Measurements from ENCODE around the gene RSPH1. TPM values are rescaled to one million over a fixed set of nuclear protein-coding genes. Genes with fewer than 3 reads are reported as not detected.

Gene RSPH1
- not detected for total RNA-seq

DNA sequence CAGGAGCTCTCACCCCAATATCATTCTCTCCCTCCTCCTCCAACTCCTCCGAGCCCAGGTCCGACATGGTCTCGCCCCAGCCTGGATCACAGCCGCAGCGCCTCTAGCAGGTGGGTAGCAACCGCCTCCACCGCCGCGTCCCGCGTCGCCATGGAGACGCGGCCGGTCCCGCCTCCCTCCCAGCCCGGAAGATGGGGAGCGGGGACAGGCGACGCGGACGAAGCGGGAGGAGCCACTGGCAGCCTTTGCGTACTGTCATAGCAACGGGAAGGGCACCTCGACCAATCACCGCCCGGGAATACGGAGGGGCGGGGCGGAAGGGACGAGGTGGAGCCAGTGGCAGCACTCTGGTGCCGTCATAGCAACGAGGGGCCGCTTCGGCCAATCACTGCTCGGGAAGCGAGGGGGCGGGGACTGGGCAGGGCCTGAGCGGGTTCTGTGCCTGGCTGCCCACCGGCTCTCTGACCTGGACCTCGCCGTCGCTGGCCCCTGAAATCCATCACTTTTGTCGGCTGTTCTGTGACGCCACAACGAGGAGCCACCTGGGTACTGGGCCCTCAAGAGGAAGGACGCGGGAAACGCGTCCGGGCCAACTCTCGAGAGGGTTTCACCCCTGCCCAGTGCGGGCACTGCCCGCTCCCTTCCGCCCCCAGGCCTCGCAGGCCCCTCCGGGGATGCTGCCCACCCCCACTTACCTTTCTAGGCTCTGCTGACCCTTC lies at the start of gene RSPH1:
RSPH1 (minus strand) TSS at position 105 of the 719 bp plus-strand sequence; CDS start at position 67, 38 bp downstream.
- ATAC-seq (peak; percentile 97), DNase-seq (peak; percentile 100)
- Mint-ChIP-seq H3K36me3 (no peaks in the 10 kb centered on the region), H3K4me3 (peak within 1 kb of the TSS; percentile 74), H3K27me3 (peaks cover 29% of the 10 kb centered on the region), H3K9me3 (ENCODE audit: low read depth) (no peaks in the 10 kb centered on the region), H3K27ac (peak within 1 kb of the TSS; percentile 83), H3K4me1 (peaks cover 14% of the 10 kb centered on the region)
- CTCF ChIA-PET, result interaction anchor here (1.4 to 1.6 kb wide), 3 partner anchors 29 to 186 kb away, joined by 4 to 5 read pairs (median 5); no protein-coding TSS in a partner anchor

DNA sequence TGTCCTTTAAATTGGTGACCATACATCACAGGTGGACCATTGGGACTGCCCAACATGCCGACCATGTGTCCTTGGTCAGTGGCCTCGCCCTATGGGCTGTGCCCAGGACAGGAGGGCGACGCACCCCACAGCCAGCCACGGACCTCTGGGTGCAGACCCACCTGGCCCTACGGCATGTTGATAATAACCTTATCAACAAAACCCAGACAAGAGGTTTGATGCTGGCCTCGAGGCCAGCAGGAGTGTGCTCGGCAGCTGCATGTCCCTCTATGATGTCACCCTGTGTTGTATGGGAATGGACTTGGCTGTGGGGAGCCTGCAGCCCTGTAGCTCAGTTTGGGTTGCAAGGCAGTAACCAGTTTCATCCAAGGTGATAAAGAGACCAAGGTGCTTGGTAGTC lies 49.7 kb upstream of the RSPH1 start:
- Mint-ChIP-seq H3K27me3 (no peaks in the 10 kb centered on the region), H3K36me3 (peaks cover 2% of the 10 kb centered on the region), H3K4me3 (no peak overlapping the region), H3K27ac (no peak overlapping the region), H3K9me3 (ENCODE audit: low read depth) (no peaks in the 10 kb centered on the region), H3K4me1 (peaks cover 13% of the 10 kb centered on the region)
- no peak for DNase-seq
- CTCF ChIA-PET, result no interaction called here
- no peak for ATAC-seq

DNA sequence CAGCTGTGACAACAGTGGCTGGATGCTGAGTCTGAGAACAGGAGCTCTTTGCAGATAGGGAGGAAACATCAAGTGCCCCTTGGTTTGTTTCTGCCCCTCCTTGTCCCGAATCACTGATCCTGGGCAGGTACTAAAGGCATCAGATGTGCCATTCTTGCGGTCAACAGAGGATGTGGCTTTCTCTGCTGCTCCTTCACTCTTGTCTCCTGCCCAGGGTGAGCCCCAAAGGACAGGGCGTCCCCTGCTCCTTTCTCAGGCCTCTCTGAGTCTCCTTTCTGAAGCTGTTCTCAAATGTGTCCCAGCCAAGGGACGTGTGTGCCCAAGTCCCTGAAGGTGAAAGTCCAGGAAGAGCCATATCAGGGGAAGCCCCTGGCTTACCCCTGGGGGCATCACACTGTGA lies 49.3 kb upstream of the RSPH1 start:
- H3K27ac Mint-ChIP-seq, result no peak overlapping the region
- H3K27me3 Mint-ChIP-seq, result no peaks in the 10 kb centered on the region
- CTCF ChIA-PET, result no interaction called here
- H3K4me1 Mint-ChIP-seq, result peaks cover 13% of the 10 kb centered on the region
- no peaks in the 10 kb centered on the region for H3K9me3 Mint-ChIP-seq (ENCODE audit: low read depth)
- ATAC-seq (peak; percentile 49), DNase-seq (no peak)
- no peak overlapping the region for H3K4me3 Mint-ChIP-seq
- peaks cover 2% of the 10 kb centered on the region for H3K36me3 Mint-ChIP-seq

DNA sequence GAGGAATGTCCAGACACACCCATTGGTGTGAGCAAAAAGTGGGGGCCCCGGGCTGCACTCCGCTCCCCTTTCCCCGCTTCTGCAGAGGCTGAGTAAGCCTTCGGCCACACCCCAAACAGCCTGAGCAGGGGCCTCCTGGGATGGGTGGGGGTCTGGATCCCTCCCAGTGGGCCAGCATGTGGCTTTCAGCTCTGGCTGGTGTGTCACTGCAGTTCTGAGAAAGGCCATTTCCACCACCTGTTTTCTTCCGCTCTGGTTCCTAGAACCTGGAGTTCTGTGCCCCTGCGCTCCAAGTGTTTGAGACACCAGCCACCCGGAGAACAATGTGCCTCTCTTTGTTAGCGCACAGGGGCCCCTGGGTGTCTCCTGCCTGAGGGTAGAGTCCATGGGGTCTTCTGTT lies 48.5 kb upstream of the RSPH1 start:
- Mint-ChIP-seq H3K27me3 (no peaks in the 10 kb centered on the region), H3K36me3 (peaks cover 2% of the 10 kb centered on the region), H3K4me3 (no peak overlapping the region), H3K9me3 (ENCODE audit: low read depth) (no peaks in the 10 kb centered on the region), H3K27ac (no peak overlapping the region), H3K4me1 (peaks cover 13% of the 10 kb centered on the region)
- CTCF ChIA-PET, result interaction anchor here (1.2 kb wide), 1 partner anchor 94 kb away, joined by 4 read pairs; no protein-coding TSS in a partner anchor
- no peak for DNase-seq
- ATAC-seq, result no peak

DNA sequence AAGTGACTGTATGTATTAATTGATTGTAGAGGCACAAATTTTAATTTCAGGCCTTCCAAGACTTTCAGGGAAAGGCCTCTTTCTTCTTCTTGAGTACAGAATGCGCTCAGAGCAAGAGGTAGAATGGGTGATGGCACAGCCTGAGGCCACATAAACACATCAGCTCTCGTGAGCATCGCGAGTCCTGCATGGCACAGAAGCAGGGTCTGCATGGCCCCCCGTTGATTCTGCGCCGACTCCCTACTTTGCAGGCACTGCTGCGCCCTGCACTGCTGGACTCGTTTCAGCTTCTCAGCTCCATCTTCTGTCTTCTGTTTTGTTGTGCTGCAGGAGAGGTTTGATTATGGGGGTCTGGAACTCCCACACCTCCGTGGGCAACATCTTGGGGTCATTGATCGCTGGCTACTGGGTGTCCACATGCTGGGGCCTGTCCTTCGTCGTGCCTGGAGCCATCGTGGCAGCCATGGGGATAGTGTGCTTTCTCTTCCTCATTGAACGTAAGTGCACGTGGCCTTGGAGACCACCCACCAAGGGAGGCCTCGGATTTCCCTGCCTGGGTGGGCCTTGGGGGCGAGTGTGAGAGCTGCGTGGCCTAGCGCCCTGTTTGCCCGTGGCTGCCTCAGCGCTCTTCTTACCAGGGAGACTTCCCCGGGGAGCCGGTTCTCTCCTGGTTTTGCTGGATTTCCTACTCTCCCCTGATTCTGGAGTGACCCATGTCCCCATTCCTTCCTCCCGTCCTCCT lies 47.3 kb upstream of the RSPH1 start:
- Mint-ChIP-seq H3K4me1 (peaks cover 6% of the 10 kb centered on the region), H3K36me3 (no peaks in the 10 kb centered on the region), H3K9me3 (ENCODE audit: low read depth) (no peaks in the 10 kb centered on the region), H3K4me3 (no peak overlapping the region), H3K27me3 (no peaks in the 10 kb centered on the region), H3K27ac (no peak overlapping the region)
- CTCF ChIA-PET, result interaction anchor here (1.0 to 1.8 kb wide), 2 partner anchors 19 to 76 kb away, joined by 3 to 4 read pairs; no protein-coding TSS in a partner anchor
- ATAC-seq (no peak), DNase-seq (no peak)

DNA sequence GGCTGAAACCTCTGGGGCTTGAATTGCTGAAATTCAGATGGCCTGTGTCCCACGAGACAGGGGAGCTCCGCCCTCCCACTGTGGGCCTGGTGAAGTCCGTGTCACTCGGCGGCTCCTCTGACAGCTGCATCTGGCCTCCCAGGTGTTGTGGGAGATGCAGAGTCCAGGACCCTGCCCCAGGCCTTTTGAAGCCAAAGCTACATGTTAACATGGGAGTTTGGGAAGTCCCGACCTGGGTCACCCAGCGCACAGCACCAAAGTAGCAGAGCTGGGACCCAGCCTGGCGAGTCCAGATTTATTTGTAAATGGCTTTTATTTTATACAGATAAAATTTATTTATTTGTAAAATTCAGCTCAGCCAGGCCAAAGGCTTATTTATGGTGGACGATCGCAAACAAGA lies 46.6 kb upstream of the RSPH1 start:
- CTCF ChIA-PET, result interaction anchor here (1.8 kb wide), 1 partner anchor 75 kb away, joined by 4 read pairs; no protein-coding TSS in a partner anchor

DNA sequence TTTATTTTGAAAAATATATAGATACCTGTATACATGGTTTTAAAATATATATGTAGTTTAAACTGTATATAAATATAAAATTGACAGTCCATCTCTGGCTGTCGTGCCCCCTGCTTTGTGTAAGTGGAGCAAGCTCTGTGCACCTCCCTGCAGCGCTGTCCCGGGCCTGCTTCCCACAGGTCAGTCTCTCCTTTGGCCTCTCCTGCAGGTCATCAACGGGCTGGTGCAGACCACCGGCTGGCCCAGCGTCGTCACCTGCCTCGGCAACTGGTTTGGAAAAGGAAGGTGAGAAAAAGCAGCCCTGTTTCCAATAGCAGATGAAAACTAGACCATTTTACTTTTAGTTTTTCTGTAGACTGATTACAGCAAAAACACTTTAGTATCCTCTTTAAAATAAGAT lies 46.2 kb upstream of the RSPH1 start:
- Mint-ChIP-seq H3K27ac (no peak overlapping the region), H3K9me3 (ENCODE audit: low read depth) (no peaks in the 10 kb centered on the region), H3K4me1 (peaks cover 6% of the 10 kb centered on the region), H3K36me3 (no peaks in the 10 kb centered on the region), H3K27me3 (no peaks in the 10 kb centered on the region), H3K4me3 (no peak overlapping the region)
- no peak for ATAC-seq
- CTCF ChIA-PET, result interaction anchor here (1.8 kb wide), 1 partner anchor 75 kb away, joined by 4 read pairs; no protein-coding TSS in a partner anchor
- DNase-seq, result no peak

More for the DNA sequence above, 46.6 kb upstream of the RSPH1 start:
- Mint-ChIP-seq H3K36me3 (no peaks in the 10 kb centered on the region), H3K27ac (no peak overlapping the region), H3K4me3 (no peak overlapping the region), H3K9me3 (ENCODE audit: low read depth) (no peaks in the 10 kb centered on the region), H3K4me1 (peaks cover 6% of the 10 kb centered on the region), H3K27me3 (no peaks in the 10 kb centered on the region)
- ATAC-seq (no peak), DNase-seq (no peak)

DNA sequence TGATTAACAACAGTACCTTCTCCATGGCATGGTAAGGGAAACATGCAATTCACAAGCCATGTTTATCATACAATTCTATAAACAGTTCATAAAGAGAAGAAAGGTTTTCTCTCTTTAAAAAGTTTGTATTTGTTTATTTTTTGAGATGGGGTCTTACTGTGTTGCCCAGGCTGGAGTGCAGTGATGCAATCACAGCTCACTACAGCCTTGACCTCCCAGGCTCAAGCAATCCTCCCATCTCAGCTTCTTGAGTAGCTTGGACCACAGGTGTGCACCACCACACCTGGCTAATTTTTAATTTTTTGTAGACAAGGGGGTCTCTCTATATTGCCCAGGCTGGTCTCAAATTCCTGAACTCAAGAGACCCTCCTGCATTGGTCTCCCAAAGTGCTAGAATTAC lies 45.6 kb upstream of the RSPH1 start:
- DNase-seq (no peak), ATAC-seq (no peak)
- CTCF ChIA-PET, result interaction anchor here (1.8 kb wide), 1 partner anchor 74 kb away, joined by 4 read pairs; no protein-coding TSS in a partner anchor
- Mint-ChIP-seq H3K4me1 (peaks cover 6% of the 10 kb centered on the region), H3K27me3 (no peaks in the 10 kb centered on the region), H3K4me3 (no peak overlapping the region), H3K36me3 (no peaks in the 10 kb centered on the region), H3K9me3 (ENCODE audit: low read depth) (no peaks in the 10 kb centered on the region), H3K27ac (no peak overlapping the region)

DNA sequence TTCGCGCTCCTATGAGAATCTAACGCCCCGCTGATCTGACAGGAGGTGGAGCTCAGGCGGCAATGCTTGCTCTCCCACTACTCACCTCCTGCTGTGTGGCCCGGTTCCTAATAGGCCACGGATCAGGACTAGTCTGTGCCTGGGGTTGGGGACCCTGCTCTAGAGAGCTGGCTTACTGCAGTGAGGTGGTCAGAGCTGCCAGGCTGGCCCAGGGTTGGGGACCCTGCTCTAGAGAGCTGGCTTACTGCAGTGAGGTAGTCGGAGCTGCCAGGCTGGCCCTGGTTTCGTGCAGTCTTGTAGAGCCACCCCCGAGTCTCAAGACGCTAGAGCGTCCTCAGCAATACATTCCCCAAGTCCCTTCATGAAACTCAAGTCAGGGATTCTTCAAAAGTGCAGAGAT lies 45.1 kb upstream of the RSPH1 start:
- CTCF ChIA-PET, result no interaction called here
- no peaks in the 10 kb centered on the region for H3K27me3 Mint-ChIP-seq

DNA sequence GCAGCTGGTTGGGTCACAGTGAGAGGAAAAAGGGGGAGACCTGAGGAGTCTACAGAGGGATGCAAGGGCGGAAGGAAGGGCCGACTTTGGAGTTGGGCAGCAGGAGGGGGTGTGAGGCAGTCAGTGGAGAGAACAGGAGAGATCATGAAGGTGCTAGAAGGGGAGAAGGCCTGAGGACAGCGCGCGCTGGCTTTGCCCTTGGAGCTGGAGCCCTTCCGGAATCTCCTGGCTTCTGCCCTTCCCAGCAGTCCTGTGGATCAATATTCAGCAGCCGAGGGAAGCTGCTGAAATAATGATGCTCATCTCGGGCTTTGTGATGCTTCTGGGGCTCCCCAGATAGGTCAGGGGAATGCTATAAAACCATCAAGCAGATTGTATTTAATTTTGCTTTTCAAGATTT lies 44.4 kb upstream of the RSPH1 start:
- no peaks in the 10 kb centered on the region for H3K27me3 Mint-ChIP-seq
- no peak for ATAC-seq
- H3K4me3 Mint-ChIP-seq, result no peak overlapping the region
- no peaks in the 10 kb centered on the region for H3K36me3 Mint-ChIP-seq
- CTCF ChIA-PET, result no interaction called here
- H3K27ac Mint-ChIP-seq, result no peak overlapping the region
- peaks cover 4% of the 10 kb centered on the region for H3K4me1 Mint-ChIP-seq
- H3K9me3 Mint-ChIP-seq (ENCODE audit: low read depth), result no peaks in the 10 kb centered on the region
- no peak for DNase-seq

More for the DNA sequence above, 45.1 kb upstream of the RSPH1 start:
- ATAC-seq (no peak), DNase-seq (no peak)
- no peaks in the 10 kb centered on the region for H3K9me3 Mint-ChIP-seq (ENCODE audit: low read depth)
- no peaks in the 10 kb centered on the region for H3K36me3 Mint-ChIP-seq
- no peak overlapping the region for H3K4me3 Mint-ChIP-seq
- H3K27ac Mint-ChIP-seq, result no peak overlapping the region
- H3K4me1 Mint-ChIP-seq, result peaks cover 6% of the 10 kb centered on the region

DNA sequence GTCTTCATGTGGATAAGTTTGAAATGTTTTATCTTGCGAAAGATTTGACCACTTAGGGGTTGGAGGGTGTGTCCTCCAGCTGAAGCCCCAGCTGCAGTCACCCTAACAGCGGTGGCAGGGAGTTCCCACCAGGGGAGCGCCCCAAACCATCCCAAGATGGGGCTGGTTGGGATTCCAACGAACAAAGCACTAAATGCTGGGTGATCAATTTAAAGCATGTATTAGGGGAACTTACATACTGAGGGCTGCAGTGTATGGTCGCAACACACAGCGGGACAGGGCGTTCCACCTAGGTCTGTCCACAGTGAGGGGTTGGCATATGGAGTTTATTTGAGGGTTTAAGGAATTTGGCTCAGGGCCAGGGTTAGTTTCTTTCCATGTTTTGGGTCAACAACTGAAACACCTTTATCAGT lies 43.9 kb upstream of the RSPH1 start:
- CTCF ChIA-PET, result interaction anchor here (0.8 to 4.5 kb wide), 2 partner anchors 10 to 72 kb away, joined by 3 to 31 read pairs; no protein-coding TSS in a partner anchor

DNA sequence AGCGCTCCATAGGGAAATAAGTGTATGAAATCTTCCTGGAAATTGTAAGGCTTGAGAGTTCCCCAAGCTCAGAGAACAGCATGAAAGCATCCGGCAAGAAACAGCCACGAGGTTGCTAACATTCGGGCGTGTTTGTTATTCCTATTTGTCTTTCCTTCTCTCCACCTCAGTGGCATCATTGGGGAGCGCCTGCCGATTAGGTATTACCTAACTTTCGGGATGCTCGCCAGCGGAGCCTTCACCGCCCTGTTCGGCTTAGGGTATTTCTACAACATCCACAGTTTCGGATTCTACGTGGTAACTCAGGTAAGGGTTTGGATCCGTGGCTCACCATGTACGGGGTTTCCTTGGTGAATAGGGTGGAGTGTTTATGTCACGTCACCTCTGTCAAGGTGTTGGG lies 43.3 kb upstream of the RSPH1 start:
- no peak for DNase-seq
- Mint-ChIP-seq H3K9me3 (ENCODE audit: low read depth) (no peaks in the 10 kb centered on the region), H3K27me3 (no peaks in the 10 kb centered on the region), H3K4me3 (no peak overlapping the region), H3K27ac (no peak overlapping the region), H3K4me1 (no peaks in the 10 kb centered on the region), H3K36me3 (no peaks in the 10 kb centered on the region)
- CTCF ChIA-PET, result interaction anchor here (0.8 to 4.5 kb wide), 2 partner anchors 11 to 71 kb away, joined by 3 to 31 read pairs; no protein-coding TSS in a partner anchor
- no peak for ATAC-seq

More for the DNA sequence above, 43.9 kb upstream of the RSPH1 start:
- Mint-ChIP-seq H3K27ac (no peak overlapping the region), H3K9me3 (ENCODE audit: low read depth) (no peaks in the 10 kb centered on the region), H3K27me3 (no peaks in the 10 kb centered on the region), H3K36me3 (no peaks in the 10 kb centered on the region), H3K4me1 (no peaks in the 10 kb centered on the region), H3K4me3 (no peak overlapping the region)
- DNase-seq, result no peak
- ATAC-seq, result no peak

DNA sequence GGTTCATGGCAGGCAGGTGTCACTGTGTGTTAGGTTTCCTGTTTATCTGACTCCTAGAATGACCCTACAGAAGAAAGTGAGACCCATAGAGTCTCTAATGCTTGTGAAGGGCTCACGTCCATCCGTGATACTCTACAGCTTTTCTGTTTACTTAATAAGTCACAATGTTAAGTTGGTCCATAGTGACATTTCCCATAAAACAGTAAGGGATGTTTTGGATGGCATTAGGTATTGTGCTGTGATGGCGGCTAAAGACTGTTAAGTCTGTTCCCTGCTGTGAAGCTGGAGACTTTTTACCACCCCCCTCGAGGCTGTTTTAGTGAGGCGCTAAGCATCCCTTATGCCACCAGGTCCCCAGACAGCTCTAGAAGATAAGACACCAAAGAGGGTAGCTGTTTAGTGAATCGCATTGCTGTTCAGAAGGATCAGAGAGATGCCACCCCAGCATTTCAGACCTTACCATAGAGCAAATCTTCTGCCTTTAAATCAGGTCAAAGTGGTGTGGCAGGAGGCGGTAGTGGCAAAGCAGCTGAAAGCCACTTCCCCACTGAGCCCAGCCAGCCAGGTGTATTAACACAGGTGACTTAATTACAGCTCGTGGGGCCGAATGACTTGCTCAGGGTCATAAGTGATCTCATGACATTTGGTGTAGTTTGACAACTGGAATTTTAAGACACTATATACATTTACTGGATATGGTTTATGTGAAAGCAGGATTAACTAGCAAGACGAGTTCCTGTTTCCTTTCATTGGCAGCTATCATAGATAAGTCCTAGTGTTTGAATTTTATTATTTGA lies 42.7 kb upstream of the RSPH1 start:
- DNase-seq (no peak), ATAC-seq (no peak)
- no peaks in the 10 kb centered on the region for H3K9me3 Mint-ChIP-seq (ENCODE audit: low read depth)
- no peak overlapping the region for H3K4me3 Mint-ChIP-seq
- CTCF ChIA-PET, result interaction anchor here (1.4 to 4.5 kb wide), 3 partner anchors 11 to 71 kb away, joined by 3 to 31 read pairs (median 12); no protein-coding TSS in a partner anchor
- H3K36me3 Mint-ChIP-seq, result no peaks in the 10 kb centered on the region
- H3K27ac Mint-ChIP-seq, result no peak overlapping the region
- no peaks in the 10 kb centered on the region for H3K4me1 Mint-ChIP-seq
- H3K27me3 Mint-ChIP-seq, result no peaks in the 10 kb centered on the region

Measured in activated CD8-positive, alpha-beta memory T cell treated with anti-CD3 and anti-CD28 coated beads, Interleukin-2, amount 10 ng/mL, durations not matched to agents 7 days and 5 days (primary cell).